GM12878 (cell line): ENCODE measurements around the gene CHD5.

Source experiments
- EP300 ChIP-seq, 2 experiments: fragments of 150-350 bp in 1 of 2; IDR thresholded peaks; 2 replicates each; pipeline ENCODE4 v1.6.1; 2011 to 2012; ENCODE audit warnings: low read depth in 2 of 2, low read length in 2 of 2, borderline replicate concordance in 1 of 2, improper control_type of control experiment in 1 of 2, inconsistent platforms in 1 of 2; ENCODE audit not compliant: control insufficient read depth in 1 of 2
- EZH2 ChIP-seq: IDR thresholded peaks from 2 replicates; pipeline ENCODE4 v1.6.1; 2012; ENCODE audit warnings: low read depth, mild to moderate bottlenecking, control low read depth, inconsistent platforms, low read length, borderline replicate concordance; ENCODE audit not compliant: control insufficient read depth
- MEF2A ChIP-seq: IDR thresholded peaks from 2 replicates; pipeline ENCODE4 v1.6.1; 2011; ENCODE audit warnings: low read depth, mild to moderate bottlenecking, low read length, moderate library complexity; ENCODE audit not compliant: insufficient read depth
- NRF1 ChIP-seq: conservative IDR thresholded peaks from 2 replicates; pipeline ENCODE4 v1.6.1; 2011; ENCODE audit warnings: mild to moderate bottlenecking, low read depth, low read length, improper control_type of control experiment
- POLR2A ChIP-seq: IDR thresholded peaks from 2 replicates; pipeline ENCODE4 v1.6.1; 2011; ENCODE audit warnings: low read depth, mild to moderate bottlenecking, low read length
- RAD21 ChIP-seq: IDR thresholded peaks from 2 replicates; pipeline ENCODE4 v1.6.1; 2011; ENCODE audit warnings: mild to moderate bottlenecking, low read depth, low read length, moderate library complexity; ENCODE audit not compliant: insufficient read depth
- SRF ChIP-seq, 2 experiments: IDR thresholded peaks; 2 replicates each; pipeline ENCODE4 v1.6.1; 2011; ENCODE audit warnings: low read depth in 2 of 2, low read length in 2 of 2, mild to moderate bottlenecking in 1 of 2, moderate library complexity in 1 of 2
- TAF1 ChIP-seq: IDR thresholded peaks from 2 replicates; pipeline ENCODE4 v1.6.1; 2011; ENCODE audit warnings: mild to moderate bottlenecking, low read depth, low read length, borderline replicate concordance
- TF ChIP-seq, protein P1 (sequence below), 3 experiments: IDR thresholded peaks in 2 of 3; conservative IDR thresholded peaks in 1 of 3; 2 replicates each; pipeline ENCODE4 v1.5.1; 2011; ENCODE audit warnings: low read depth in 3 of 3, low read length in 3 of 3, mild to moderate bottlenecking in 3 of 3, control low read depth in 2 of 3, moderate library complexity in 2 of 3, inconsistent platforms in 1 of 3, mixed read lengths in 1 of 3; ENCODE audit not compliant: control insufficient read depth in 2 of 3, insufficient read depth in 1 of 3; ENCODE audit errors: extremely low read depth in 1 of 3
- TF ChIP-seq, protein P2 (sequence below): IDR thresholded peaks from 2 replicates; pipeline ENCODE4 v1.6.1; 2012; ENCODE audit warnings: mild to moderate bottlenecking, low read depth, low read length
- TF ChIP-seq, protein P3 (sequence below): fragments of 450-650 bp; IDR thresholded peaks from 2 replicates; pipeline ENCODE4 v1.6.1; 2018; ENCODE audit warnings: mild to moderate bottlenecking, low read depth, moderate library complexity; ENCODE audit not compliant: partially characterized antibody

DNA sequence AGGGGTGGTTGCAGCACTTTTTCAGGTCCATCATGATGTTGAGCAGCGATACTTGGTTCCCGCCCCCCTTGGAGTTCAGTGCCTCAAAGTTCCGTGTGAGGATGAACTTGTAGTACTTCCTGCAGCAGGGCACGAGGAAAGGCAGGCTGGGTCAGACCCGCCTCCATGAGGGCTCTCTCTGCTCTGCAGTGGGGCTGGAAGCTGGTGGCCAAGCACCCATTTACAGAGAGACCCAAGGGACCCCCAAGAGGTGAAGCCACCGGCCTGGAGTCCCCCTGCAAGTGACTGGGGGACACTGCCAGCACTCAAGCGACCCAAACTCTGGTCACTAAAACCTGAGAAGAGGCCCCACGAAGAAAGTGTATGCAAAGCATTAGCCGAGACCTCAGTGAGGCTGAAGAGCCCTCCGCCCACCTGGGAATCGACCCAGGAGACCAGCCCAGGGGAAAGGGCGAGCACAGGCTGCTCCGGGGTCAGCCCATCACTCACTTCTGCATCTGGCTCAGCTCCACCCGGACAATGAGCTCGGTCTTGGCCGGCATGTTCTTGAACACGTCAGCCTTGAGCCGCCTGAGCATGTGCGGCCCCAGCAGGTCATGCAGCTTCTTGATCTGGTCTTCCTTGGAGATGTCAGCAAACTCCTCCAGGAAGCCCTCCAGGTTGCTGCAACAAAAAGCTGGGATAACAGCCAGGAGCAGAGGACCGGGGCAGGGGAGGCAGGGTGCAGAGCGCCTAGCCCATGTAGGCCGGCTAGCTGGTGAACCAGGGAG lies 45.2 kb downstream of the CHD5 start:
- TF ChIP-seq TAF1 (no peak), EZH2 (no peak), POLR2A (no peak), NRF1 (no peak), RAD21 (no peak), SRF (IDR thresholded peaks at IDR 0.05; ENCODE audit: low read depth in 2 of 2, low read length in 2 of 2) (no peak), MEF2A (no peak), EP300 (IDR thresholded peaks at IDR 0.05; ENCODE audit: borderline replicate concordance in 1 of 2, control insufficient read depth in 1 of 2, low read depth in 2 of 2, low read length in 2 of 2) (no peak)
- TF ChIP-seq, protein P1, sequence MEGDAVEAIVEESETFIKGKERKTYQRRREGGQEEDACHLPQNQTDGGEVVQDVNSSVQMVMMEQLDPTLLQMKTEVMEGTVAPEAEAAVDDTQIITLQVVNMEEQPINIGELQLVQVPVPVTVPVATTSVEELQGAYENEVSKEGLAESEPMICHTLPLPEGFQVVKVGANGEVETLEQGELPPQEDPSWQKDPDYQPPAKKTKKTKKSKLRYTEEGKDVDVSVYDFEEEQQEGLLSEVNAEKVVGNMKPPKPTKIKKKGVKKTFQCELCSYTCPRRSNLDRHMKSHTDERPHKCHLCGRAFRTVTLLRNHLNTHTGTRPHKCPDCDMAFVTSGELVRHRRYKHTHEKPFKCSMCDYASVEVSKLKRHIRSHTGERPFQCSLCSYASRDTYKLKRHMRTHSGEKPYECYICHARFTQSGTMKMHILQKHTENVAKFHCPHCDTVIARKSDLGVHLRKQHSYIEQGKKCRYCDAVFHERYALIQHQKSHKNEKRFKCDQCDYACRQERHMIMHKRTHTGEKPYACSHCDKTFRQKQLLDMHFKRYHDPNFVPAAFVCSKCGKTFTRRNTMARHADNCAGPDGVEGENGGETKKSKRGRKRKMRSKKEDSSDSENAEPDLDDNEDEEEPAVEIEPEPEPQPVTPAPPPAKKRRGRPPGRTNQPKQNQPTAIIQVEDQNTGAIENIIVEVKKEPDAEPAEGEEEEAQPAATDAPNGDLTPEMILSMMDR (IDR thresholded peaks at IDR 0.05 in 2 of 3, conservative IDR thresholded peaks at IDR 0.05 in 1 of 3; ENCODE audit: control insufficient read depth in 2 of 3, extremely low read depth in 1 of 3, insufficient read depth in 1 of 3, low read depth in 3 of 3, low read length in 3 of 3) = no peak
- TF ChIP-seq, protein P2, sequence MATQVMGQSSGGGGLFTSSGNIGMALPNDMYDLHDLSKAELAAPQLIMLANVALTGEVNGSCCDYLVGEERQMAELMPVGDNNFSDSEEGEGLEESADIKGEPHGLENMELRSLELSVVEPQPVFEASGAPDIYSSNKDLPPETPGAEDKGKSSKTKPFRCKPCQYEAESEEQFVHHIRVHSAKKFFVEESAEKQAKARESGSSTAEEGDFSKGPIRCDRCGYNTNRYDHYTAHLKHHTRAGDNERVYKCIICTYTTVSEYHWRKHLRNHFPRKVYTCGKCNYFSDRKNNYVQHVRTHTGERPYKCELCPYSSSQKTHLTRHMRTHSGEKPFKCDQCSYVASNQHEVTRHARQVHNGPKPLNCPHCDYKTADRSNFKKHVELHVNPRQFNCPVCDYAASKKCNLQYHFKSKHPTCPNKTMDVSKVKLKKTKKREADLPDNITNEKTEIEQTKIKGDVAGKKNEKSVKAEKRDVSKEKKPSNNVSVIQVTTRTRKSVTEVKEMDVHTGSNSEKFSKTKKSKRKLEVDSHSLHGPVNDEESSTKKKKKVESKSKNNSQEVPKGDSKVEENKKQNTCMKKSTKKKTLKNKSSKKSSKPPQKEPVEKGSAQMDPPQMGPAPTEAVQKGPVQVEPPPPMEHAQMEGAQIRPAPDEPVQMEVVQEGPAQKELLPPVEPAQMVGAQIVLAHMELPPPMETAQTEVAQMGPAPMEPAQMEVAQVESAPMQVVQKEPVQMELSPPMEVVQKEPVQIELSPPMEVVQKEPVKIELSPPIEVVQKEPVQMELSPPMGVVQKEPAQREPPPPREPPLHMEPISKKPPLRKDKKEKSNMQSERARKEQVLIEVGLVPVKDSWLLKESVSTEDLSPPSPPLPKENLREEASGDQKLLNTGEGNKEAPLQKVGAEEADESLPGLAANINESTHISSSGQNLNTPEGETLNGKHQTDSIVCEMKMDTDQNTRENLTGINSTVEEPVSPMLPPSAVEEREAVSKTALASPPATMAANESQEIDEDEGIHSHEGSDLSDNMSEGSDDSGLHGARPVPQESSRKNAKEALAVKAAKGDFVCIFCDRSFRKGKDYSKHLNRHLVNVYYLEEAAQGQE = no peak
- TF ChIP-seq, protein P3, sequence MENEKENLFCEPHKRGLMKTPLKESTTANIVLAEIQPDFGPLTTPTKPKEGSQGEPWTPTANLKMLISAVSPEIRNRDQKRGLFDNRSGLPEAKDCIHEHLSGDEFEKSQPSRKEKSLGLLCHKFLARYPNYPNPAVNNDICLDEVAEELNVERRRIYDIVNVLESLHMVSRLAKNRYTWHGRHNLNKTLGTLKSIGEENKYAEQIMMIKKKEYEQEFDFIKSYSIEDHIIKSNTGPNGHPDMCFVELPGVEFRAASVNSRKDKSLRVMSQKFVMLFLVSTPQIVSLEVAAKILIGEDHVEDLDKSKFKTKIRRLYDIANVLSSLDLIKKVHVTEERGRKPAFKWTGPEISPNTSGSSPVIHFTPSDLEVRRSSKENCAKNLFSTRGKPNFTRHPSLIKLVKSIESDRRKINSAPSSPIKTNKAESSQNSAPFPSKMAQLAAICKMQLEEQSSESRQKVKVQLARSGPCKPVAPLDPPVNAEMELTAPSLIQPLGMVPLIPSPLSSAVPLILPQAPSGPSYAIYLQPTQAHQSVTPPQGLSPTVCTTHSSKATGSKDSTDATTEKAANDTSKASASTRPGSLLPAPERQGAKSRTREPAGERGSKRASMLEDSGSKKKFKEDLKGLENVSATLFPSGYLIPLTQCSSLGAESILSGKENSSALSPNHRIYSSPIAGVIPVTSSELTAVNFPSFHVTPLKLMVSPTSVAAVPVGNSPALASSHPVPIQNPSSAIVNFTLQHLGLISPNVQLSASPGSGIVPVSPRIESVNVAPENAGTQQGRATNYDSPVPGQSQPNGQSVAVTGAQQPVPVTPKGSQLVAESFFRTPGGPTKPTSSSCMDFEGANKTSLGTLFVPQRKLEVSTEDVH = no peak
